ENCODE results near the gene MEGF10. TPM values are rescaled to one million over a fixed set of nuclear protein-coding genes. Genes with fewer than 3 reads are reported as not detected.

The MEGF10 gene
- total RNA-seq, 4 donors from 2014 or later = 0.50 to 2.9 (median 0.95) TPM

GRCh38 chr5:127363403-127363802 is 72.8 kb downstream of the MEGF10 start:
- Histone ChIP-seq H3K27ac (replicated peaks in 1 of 4) (no peak overlapping the region), H3K9me3 (no peaks in the 10 kb centered on the region), H3K27me3 (no peaks in the 10 kb centered on the region), H3K4me3 (no peak overlapping the region), H3K4me1 (peaks cover 0 to 10% (median 4%) of the 10 kb centered on the region in 4 donors), H3K36me3 (no peaks in the 10 kb centered on the region)
- intact Hi-C loops (cut with DNase I) = no loop called here
- no peak for DNase-seq (ENCODE audit: extremely low spot score)
- TF ChIP-seq POLR2AphosphoS5 (IDR thresholded peaks at IDR 0.05) = no peak
- no peak for TF ChIP-seq CTCF (IDR thresholded peaks at IDR 0.05)
- no peak for TF ChIP-seq EP300 (IDR thresholded peaks at IDR 0.05)
- no peak for TF ChIP-seq POLR2A (IDR thresholded peaks at IDR 0.05; ENCODE audit: low read depth)
- 88% methylated on average over 4 of the region's 4 CpGs for WGBS

DNA sequence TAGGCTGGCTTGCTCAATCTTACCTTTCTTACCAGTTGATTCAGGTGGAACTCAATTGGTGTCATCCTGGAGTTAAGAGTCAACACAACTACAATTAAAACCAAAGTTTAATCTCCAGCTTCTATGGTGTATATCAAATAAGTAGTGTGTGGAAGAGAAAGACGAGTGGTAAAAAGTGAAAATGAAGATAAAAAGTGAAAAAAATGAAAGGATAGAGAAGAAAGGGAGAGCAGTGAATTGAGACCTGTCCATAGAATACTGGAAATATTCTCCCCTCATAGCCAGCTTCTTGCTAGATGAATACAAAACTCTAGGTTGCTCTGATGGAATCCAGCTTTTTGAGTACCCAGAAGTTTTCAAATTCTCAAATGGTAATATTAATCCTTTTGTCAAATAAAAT is 76.4 kb downstream of the MEGF10 start:
- Histone ChIP-seq H3K27me3 (no peaks in the 10 kb centered on the region), H3K27ac (replicated peaks in 1 of 4) (no peak overlapping the region), H3K36me3 (no peaks in the 10 kb centered on the region), H3K4me3 (no peak overlapping the region), H3K4me1 (peaks cover 0 to 10% (median 4%) of the 10 kb centered on the region in 4 donors), H3K9me3 (no peaks in the 10 kb centered on the region)
- intact Hi-C loops (cut with DNase I) = no loop called here
- no peak for TF ChIP-seq CTCF (IDR thresholded peaks at IDR 0.05)
- TF ChIP-seq EP300 (IDR thresholded peaks at IDR 0.05) = no peak
- no peak for TF ChIP-seq POLR2AphosphoS5 (IDR thresholded peaks at IDR 0.05)
- no peak for TF ChIP-seq POLR2A (IDR thresholded peaks at IDR 0.05; ENCODE audit: low read depth)
- WGBS = 97% methylated on average over 1 of the region's 1 CpG
- no peak for DNase-seq (ENCODE audit: extremely low spot score)

DNA sequence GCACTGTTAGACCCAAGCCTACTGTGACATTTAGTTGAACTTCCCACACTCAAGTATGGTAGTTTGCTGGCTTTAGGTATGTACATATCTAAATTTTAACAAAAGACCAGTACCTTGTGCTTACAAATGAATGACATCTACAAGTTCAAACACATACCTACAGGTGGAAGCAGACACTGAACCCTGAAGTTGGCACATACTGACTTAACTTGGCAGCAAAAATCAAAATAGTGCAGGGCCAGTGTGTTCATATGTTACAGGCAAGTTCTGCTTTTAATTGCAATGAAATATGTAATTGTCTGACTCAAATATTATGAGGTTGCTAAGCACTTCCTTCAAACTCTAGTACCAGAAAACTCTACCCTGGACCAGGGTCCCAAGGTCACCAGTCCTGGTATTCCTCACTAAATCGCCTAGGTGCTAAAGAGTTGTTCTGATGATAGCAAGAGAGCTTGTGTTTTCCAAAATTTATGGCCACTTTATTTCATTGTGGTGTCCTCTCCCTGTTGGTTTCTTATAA is 77.4 kb downstream of the MEGF10 start:
- no peak for TF ChIP-seq POLR2AphosphoS5 (IDR thresholded peaks at IDR 0.05)
- TF ChIP-seq CTCF (IDR thresholded peaks at IDR 0.05) = no peak
- no peak for TF ChIP-seq EP300 (IDR thresholded peaks at IDR 0.05)
- TF ChIP-seq POLR2A (IDR thresholded peaks at IDR 0.05; ENCODE audit: low read depth) = no peak
- Histone ChIP-seq H3K27me3 (no peaks in the 10 kb centered on the region), H3K27ac (replicated peaks in 1 of 4) (no peak overlapping the region), H3K36me3 (no peaks in the 10 kb centered on the region), H3K9me3 (no peaks in the 10 kb centered on the region), H3K4me3 (no peak overlapping the region), H3K4me1 (peaks cover 0 to 10% (median 4%) of the 10 kb centered on the region in 4 donors)
- no peak for DNase-seq (ENCODE audit: extremely low spot score)
- 61% methylated on average over 1 of the region's 1 CpG for WGBS
- intact Hi-C loops (cut with DNase I) = no loop called here

GRCh38 chr5:127369796-127370195 is 79.2 kb downstream of the MEGF10 start:
- WGBS = 79% methylated on average over 4 of the region's 4 CpGs
- no peaks in the 10 kb centered on the region for H3K36me3 ChIP-seq
- H3K4me1 ChIP-seq = peaks cover 0 to 10% (median 4%) of the 10 kb centered on the region in 4 donors
- H3K27me3 ChIP-seq = no peaks in the 10 kb centered on the region
- TF ChIP-seq POLR2A (IDR thresholded peaks at IDR 0.05; ENCODE audit: low read depth) (no peak), POLR2AphosphoS5 (IDR thresholded peaks at IDR 0.05) (no peak), EP300 (IDR thresholded peaks at IDR 0.05) (no peak), CTCF (IDR thresholded peaks at IDR 0.05) (no peak)
- H3K9me3 ChIP-seq = no peaks in the 10 kb centered on the region
- no peak overlapping the region for H3K4me3 ChIP-seq
- no peak overlapping the region for H3K27ac ChIP-seq (replicated peaks in 1 of 4)
- DNase-seq (ENCODE audit: extremely low spot score) = no peak
- intact Hi-C loops (cut with DNase I) = no loop called here

DNA sequence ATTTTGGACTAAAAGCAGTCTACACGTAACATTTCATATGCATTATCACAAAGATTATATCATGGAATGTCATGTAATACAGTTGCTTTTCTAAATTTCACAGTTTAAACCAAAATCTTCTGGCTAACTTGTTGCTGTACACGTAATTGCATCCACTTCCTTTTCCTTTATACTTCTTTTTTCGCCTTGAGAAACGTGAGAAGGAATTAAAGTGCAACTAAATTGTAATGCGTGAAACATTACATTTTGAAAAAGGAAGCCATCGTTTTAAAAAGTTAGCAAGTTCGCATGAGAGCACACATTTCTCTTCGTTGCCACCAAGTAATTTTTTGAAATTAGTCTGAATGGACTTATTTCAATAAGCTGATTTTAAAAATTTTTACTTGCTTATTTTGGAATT is 80.0 kb downstream of the MEGF10 start:
- H3K27me3 ChIP-seq = no peaks in the 10 kb centered on the region
- peaks cover 0 to 10% (median 4%) of the 10 kb centered on the region in 4 donors for H3K4me1 ChIP-seq
- H3K4me3 ChIP-seq = no peak overlapping the region
- H3K36me3 ChIP-seq = no peaks in the 10 kb centered on the region
- no peaks in the 10 kb centered on the region for H3K9me3 ChIP-seq
- no peak overlapping the region for H3K27ac ChIP-seq (replicated peaks in 1 of 4)
- DNase-seq (ENCODE audit: extremely low spot score) = no peak
- intact Hi-C loops (cut with DNase I) = no loop called here
- 76% methylated on average over 8 of the region's 8 CpGs for WGBS
- TF ChIP-seq EP300 (IDR thresholded peaks at IDR 0.05) = no peak
- TF ChIP-seq CTCF (IDR thresholded peaks at IDR 0.05) = no peak
- TF ChIP-seq POLR2A (IDR thresholded peaks at IDR 0.05; ENCODE audit: low read depth) = no peak
- no peak for TF ChIP-seq POLR2AphosphoS5 (IDR thresholded peaks at IDR 0.05)

All from esophagus muscularis mucosa (tissue), 4 donors.